ENCODE results near the gene RNF144A.

RNF144A gene

DNA sequence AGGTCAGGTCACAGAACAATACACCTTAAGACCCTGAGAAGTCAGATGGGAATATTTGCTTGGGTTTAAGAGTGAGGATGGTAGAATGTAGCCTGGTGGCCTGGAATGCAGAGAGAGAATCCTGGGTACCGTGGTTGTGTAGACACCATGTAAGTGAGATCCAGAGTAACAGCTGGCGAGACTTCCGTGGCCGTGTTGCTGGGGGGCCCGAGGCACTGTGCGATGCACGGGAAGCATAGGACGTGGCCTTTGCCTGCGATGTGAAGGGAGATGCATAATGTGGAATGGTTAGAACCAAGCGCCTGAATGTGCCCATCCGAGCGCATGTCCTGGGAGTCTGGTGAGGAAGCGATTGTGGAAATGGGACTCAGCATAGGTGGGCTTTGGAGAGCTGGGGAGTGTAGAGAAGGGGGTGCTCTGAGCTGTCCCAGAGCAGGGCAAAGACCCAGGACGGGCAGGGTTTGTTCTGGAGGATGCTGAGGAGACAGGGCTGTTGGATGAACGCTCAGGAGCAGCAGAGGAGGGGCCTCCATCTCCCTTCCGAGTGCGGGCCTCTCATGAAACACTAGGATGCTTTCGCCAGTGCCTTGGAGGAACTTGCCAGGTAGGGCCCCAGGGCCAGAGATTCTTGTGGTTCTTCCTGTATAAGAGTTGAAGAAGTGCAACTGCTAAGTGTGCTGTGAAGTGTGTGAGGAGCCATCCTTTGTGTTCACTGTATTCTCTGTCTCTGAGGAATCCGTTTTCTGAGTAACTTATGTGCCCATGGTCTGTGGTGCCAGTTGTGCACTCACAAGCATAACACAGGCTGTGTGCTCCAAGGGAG is 7.1 kb downstream of the RNF144A start:
- H3K4me1 ChIP-seq (ENCODE audit: control insufficient read depth, insufficient read depth, low read length): peaks cover 9% of the 10 kb centered on the region
- H3K36me3 ChIP-seq (ENCODE audit: control insufficient read depth, insufficient read depth, low read length): no peaks in the 10 kb centered on the region
- H3K4me3 ChIP-seq (ENCODE audit: low read length): no peak overlapping the region
- H3K27me3 ChIP-seq (ENCODE audit: control insufficient read depth, insufficient read depth, low read length): no peaks in the 10 kb centered on the region
- H3K9me3 ChIP-seq (ENCODE audit: control insufficient read depth, low read length): no peaks in the 10 kb centered on the region
- H3K9ac ChIP-seq (ENCODE audit: low read length): no peak overlapping the region

- H3K4me1 ChIP-seq (ENCODE audit: control insufficient read depth, insufficient read depth, low read length): peaks cover 9% of the 10 kb centered on the region
- no peaks in the 10 kb centered on the region for H3K27me3 ChIP-seq (ENCODE audit: control insufficient read depth, insufficient read depth, low read length)
- H3K4me3 ChIP-seq (ENCODE audit: low read length): no peak overlapping the region
- no peaks in the 10 kb centered on the region for H3K9me3 ChIP-seq (ENCODE audit: control insufficient read depth, low read length)
- no peaks in the 10 kb centered on the region for H3K36me3 ChIP-seq (ENCODE audit: control insufficient read depth, insufficient read depth, low read length)
- no peak overlapping the region for H3K9ac ChIP-seq (ENCODE audit: low read length)
Observed at GRCh38 chr2:6924924-6925409, 7.8 kb downstream of the RNF144A start.

DNA sequence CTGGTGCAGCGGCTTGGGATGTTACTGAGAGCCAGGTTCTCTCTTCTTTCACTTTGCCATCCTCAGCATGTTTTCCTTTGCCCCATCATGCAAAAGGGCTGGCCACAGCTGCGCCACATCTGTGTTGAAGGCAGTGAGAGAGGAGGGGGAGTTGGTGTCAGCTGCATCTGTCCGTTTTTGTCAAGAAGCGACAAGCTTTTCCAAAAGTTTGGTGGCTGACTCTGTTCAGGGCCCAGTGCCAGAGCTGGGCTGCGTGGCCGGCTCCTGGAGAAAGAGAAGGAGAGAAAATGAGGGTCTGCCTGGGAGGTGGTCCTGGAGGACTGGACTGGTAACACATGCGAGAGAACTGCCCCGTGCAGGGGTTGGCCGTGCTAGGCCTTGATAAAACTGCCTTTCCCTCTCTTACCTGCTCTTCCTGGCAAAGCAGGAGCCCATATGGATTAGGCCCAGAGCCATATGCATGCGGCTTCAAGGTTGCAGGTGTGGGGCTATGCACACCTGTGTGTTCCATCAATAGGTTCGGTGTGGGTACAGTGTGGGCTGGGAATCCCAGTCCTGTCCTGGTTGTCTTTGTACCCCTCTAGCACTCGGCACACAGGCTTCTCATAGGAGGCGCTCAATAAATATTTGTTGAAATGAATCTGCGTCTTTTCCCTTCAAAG is 9.0 kb downstream of the RNF144A start:
- no peaks in the 10 kb centered on the region for H3K9me3 ChIP-seq (ENCODE audit: control insufficient read depth, low read length)
- H3K4me1 ChIP-seq (ENCODE audit: control insufficient read depth, insufficient read depth, low read length): peaks cover 9% of the 10 kb centered on the region
- no peak overlapping the region for H3K4me3 ChIP-seq (ENCODE audit: low read length)
- H3K36me3 ChIP-seq (ENCODE audit: control insufficient read depth, insufficient read depth, low read length): no peaks in the 10 kb centered on the region
- H3K9ac ChIP-seq (ENCODE audit: low read length): no peak overlapping the region
- no peaks in the 10 kb centered on the region for H3K27me3 ChIP-seq (ENCODE audit: control insufficient read depth, insufficient read depth, low read length)

- Histone ChIP-seq H3K36me3 (ENCODE audit: control insufficient read depth, insufficient read depth, low read length) (no peaks in the 10 kb centered on the region), H3K4me3 (ENCODE audit: low read length) (no peak overlapping the region), H3K9me3 (ENCODE audit: control insufficient read depth, low read length) (no peaks in the 10 kb centered on the region), H3K27me3 (ENCODE audit: control insufficient read depth, insufficient read depth, low read length) (no peaks in the 10 kb centered on the region), H3K4me1 (ENCODE audit: control insufficient read depth, insufficient read depth, low read length) (peaks cover 9% of the 10 kb centered on the region), H3K9ac (ENCODE audit: low read length) (no peak overlapping the region)
Observed at GRCh38 chr2:6927186-6927585, 10.0 kb downstream of the RNF144A start.

- H3K9me3 ChIP-seq (ENCODE audit: control insufficient read depth, low read length): no peaks in the 10 kb centered on the region
- H3K27me3 ChIP-seq (ENCODE audit: control insufficient read depth, insufficient read depth, low read length): no peaks in the 10 kb centered on the region
- no peak overlapping the region for H3K9ac ChIP-seq (ENCODE audit: low read length)
- no peaks in the 10 kb centered on the region for H3K36me3 ChIP-seq (ENCODE audit: control insufficient read depth, insufficient read depth, low read length)
- H3K4me3 ChIP-seq (ENCODE audit: low read length): no peak overlapping the region
- H3K4me1 ChIP-seq (ENCODE audit: control insufficient read depth, insufficient read depth, low read length): peaks cover 9% of the 10 kb centered on the region
Observed at GRCh38 chr2:6927753-6928152, 10.5 kb downstream of the RNF144A start.

GRCh38 chr2:6928452-6928851 is 11.2 kb downstream of the RNF144A start:
- Histone ChIP-seq H3K27me3 (ENCODE audit: control insufficient read depth, insufficient read depth, low read length) (no peaks in the 10 kb centered on the region), H3K4me1 (ENCODE audit: control insufficient read depth, insufficient read depth, low read length) (peaks cover 9% of the 10 kb centered on the region), H3K4me3 (ENCODE audit: low read length) (no peak overlapping the region), H3K36me3 (ENCODE audit: control insufficient read depth, insufficient read depth, low read length) (no peaks in the 10 kb centered on the region), H3K9ac (ENCODE audit: low read length) (no peak overlapping the region), H3K9me3 (ENCODE audit: control insufficient read depth, low read length) (no peaks in the 10 kb centered on the region)

GRCh38 chr2:6929196-6929819 is 12.1 kb downstream of the RNF144A start:
- Histone ChIP-seq H3K4me1 (ENCODE audit: control insufficient read depth, insufficient read depth, low read length) (peaks cover 9% of the 10 kb centered on the region), H3K4me3 (ENCODE audit: low read length) (no peak overlapping the region), H3K36me3 (ENCODE audit: control insufficient read depth, insufficient read depth, low read length) (no peaks in the 10 kb centered on the region), H3K9me3 (ENCODE audit: control insufficient read depth, low read length) (no peaks in the 10 kb centered on the region), H3K9ac (ENCODE audit: low read length) (no peak overlapping the region), H3K27me3 (ENCODE audit: control insufficient read depth, insufficient read depth, low read length) (no peaks in the 10 kb centered on the region)

GRCh38 chr2:6930923-6931647 is 13.9 kb downstream of the RNF144A start:
- Histone ChIP-seq H3K4me1 (ENCODE audit: control insufficient read depth, insufficient read depth, low read length) (peaks cover 9% of the 10 kb centered on the region), H3K9me3 (ENCODE audit: control insufficient read depth, low read length) (no peaks in the 10 kb centered on the region), H3K9ac (ENCODE audit: low read length) (no peak overlapping the region), H3K4me3 (ENCODE audit: low read length) (no peak overlapping the region), H3K36me3 (ENCODE audit: control insufficient read depth, insufficient read depth, low read length) (no peaks in the 10 kb centered on the region), H3K27me3 (ENCODE audit: control insufficient read depth, insufficient read depth, low read length) (no peaks in the 10 kb centered on the region)

- no peaks in the 10 kb centered on the region for H3K9me3 ChIP-seq (ENCODE audit: control insufficient read depth, low read length)
- H3K27me3 ChIP-seq (ENCODE audit: control insufficient read depth, insufficient read depth, low read length): no peaks in the 10 kb centered on the region
- no peaks in the 10 kb centered on the region for H3K36me3 ChIP-seq (ENCODE audit: control insufficient read depth, insufficient read depth, low read length)
- no peak overlapping the region for H3K4me3 ChIP-seq (ENCODE audit: low read length)
- no peak overlapping the region for H3K9ac ChIP-seq (ENCODE audit: low read length)
- peaks cover 9% of the 10 kb centered on the region for H3K4me1 ChIP-seq (ENCODE audit: control insufficient read depth, insufficient read depth, low read length)
Observed at GRCh38 chr2:6931753-6932152, 14.5 kb downstream of the RNF144A start.

DNA sequence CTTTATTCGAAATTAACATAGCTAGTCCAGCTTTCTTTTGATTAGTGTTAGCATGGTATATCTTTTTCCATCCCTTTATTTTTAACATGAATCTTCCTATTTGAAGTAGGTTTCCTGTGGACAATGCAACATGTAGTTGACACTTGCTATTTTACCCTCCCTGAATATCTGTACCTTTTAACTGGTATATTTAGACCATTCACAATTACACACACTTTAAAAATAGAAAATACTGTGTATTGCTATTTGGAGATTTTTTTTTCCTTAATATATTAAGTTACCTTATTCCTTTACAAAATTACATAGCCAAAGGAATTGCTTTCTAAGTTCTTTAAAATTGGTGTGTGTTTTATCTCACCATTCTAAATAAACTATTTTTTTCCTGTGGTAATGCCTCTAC is 15.0 kb downstream of the RNF144A start:
- Histone ChIP-seq H3K4me3 (ENCODE audit: low read length) (no peak overlapping the region), H3K9me3 (ENCODE audit: control insufficient read depth, low read length) (no peaks in the 10 kb centered on the region), H3K4me1 (ENCODE audit: control insufficient read depth, insufficient read depth, low read length) (peaks cover 4% of the 10 kb centered on the region), H3K9ac (ENCODE audit: low read length) (no peak overlapping the region), H3K36me3 (ENCODE audit: control insufficient read depth, insufficient read depth, low read length) (no peaks in the 10 kb centered on the region), H3K27me3 (ENCODE audit: control insufficient read depth, insufficient read depth, low read length) (no peaks in the 10 kb centered on the region)

GRCh38 chr2:6932828-6933227 is 15.6 kb downstream of the RNF144A start:
- Histone ChIP-seq H3K9ac (ENCODE audit: low read length) (no peak overlapping the region), H3K4me1 (ENCODE audit: control insufficient read depth, insufficient read depth, low read length) (no peaks in the 10 kb centered on the region), H3K27me3 (ENCODE audit: control insufficient read depth, insufficient read depth, low read length) (no peaks in the 10 kb centered on the region), H3K4me3 (ENCODE audit: low read length) (no peak overlapping the region), H3K9me3 (ENCODE audit: control insufficient read depth, low read length) (no peaks in the 10 kb centered on the region), H3K36me3 (ENCODE audit: control insufficient read depth, insufficient read depth, low read length) (no peaks in the 10 kb centered on the region)

Data from mucosa of stomach (tissue), 1 donor.